DND-41 (cell line): ENCODE data around the gene ACVRL1.

Experiments
- ATAC-seq: fragments of 200-7000 bp; cut with Tn5 transposase; 3 replicates; pipeline ENCODE4 v1.9.1; 2021; ENCODE audit warnings: low read depth; ENCODE audit not compliant: insufficient read depth
- DNase-seq: peaks from one replicate; pipeline ENCODE4 v3.0.0-alpha.2; 2020
- H2AFZ ChIP-seq: 2 replicates; pipeline ENCODE4 v1.6.0; 2012; ENCODE audit warnings: low read depth, low read length
- H3K27ac ChIP-seq: 2 replicates; pipeline ENCODE4 v1.5.1; 2012; ENCODE audit warnings: low read length, inconsistent platforms
- H3K27me3 ChIP-seq: fragments of 200-600 bp; sonication (generic); 2 replicates; pipeline ENCODE4 v1.6.0; 2012; ENCODE audit warnings: low read length, mild to moderate bottlenecking, inconsistent platforms; ENCODE audit not compliant: insufficient read depth, poor library complexity
- H3K36me3 ChIP-seq: 2 replicates; pipeline ENCODE4 v1.5.1; 2012; ENCODE audit warnings: low read length, inconsistent platforms; ENCODE audit not compliant: insufficient read depth
- H3K4me1 ChIP-seq: 2 replicates; pipeline ENCODE4 v1.5.1; 2012; ENCODE audit warnings: mild to moderate bottlenecking, low read length; ENCODE audit not compliant: insufficient read depth
- H3K4me2 ChIP-seq: 2 replicates; pipeline ENCODE4 v1.6.0; 2012; ENCODE audit warnings: mild to moderate bottlenecking, moderate library complexity, low read length, inconsistent platforms; ENCODE audit not compliant: insufficient read depth
- H3K4me3 ChIP-seq, 2 experiments: fragments of 200-600 bp in 1 of 2; shearing (Covaris generic) in 1 of 2; 2 replicates each; pipeline ENCODE4 v1.5.1; 2012 to 2016; ENCODE audit warnings: inconsistent platforms in 2 of 2, low read length in 2 of 2, mild to moderate bottlenecking in 2 of 2, low read depth in 1 of 2, moderate library complexity in 1 of 2
- H3K79me2 ChIP-seq: 2 replicates; pipeline ENCODE4 v1.6.0; 2012; ENCODE audit warnings: low read length, inconsistent platforms; ENCODE audit not compliant: insufficient read depth
- H3K9ac ChIP-seq: 2 replicates; pipeline ENCODE4 v1.6.0; 2012; ENCODE audit warnings: low read depth, mild to moderate bottlenecking, inconsistent platforms, low read length, moderate library complexity
- H3K9me3 ChIP-seq: 2 replicates; pipeline ENCODE4 v1.5.1; 2012; ENCODE audit warnings: low read length, moderate library complexity, mild to moderate bottlenecking, inconsistent platforms; ENCODE audit not compliant: insufficient read depth, severe bottlenecking
- H4K20me1 ChIP-seq: 2 replicates; pipeline ENCODE4 v1.6.0; 2012; ENCODE audit warnings: low read length; ENCODE audit not compliant: insufficient read depth
- EZH2 ChIP-seq: IDR thresholded peaks from 3 replicates; pipeline ENCODE4 v1.6.1; 2012; ENCODE audit warnings: borderline replicate concordance, low read depth, mild to moderate bottlenecking, moderate library complexity, low read length, inconsistent platforms; ENCODE audit not compliant: severe bottlenecking
- TF ChIP-seq, protein P1 (sequence below): IDR thresholded peaks from 2 replicates; pipeline ENCODE4 v1.5.1; 2012; ENCODE audit warnings: borderline replicate concordance, low read length, moderate library complexity, mild to moderate bottlenecking; ENCODE audit not compliant: poor library complexity, severe bottlenecking; ENCODE audit errors: extremely low read depth

The ACVRL1 gene

GRCh38 chr12:51941604-51942003 lies 34.3 kb downstream of the ACVRL1 start:
- H3K27me3 ChIP-seq: peaks cover 13% of the 10 kb centered on the region
- no peak overlapping the region for H3K27ac ChIP-seq
- no peaks in the 10 kb centered on the region for H3K36me3 ChIP-seq
- DNase-seq: no peak
- ATAC-seq: no peak
- H3K9ac ChIP-seq: no peak overlapping the region
- no peak overlapping the region for H3K4me2 ChIP-seq
- no peak for TF ChIP-seq EZH2
- TF ChIP-seq, protein P1, sequence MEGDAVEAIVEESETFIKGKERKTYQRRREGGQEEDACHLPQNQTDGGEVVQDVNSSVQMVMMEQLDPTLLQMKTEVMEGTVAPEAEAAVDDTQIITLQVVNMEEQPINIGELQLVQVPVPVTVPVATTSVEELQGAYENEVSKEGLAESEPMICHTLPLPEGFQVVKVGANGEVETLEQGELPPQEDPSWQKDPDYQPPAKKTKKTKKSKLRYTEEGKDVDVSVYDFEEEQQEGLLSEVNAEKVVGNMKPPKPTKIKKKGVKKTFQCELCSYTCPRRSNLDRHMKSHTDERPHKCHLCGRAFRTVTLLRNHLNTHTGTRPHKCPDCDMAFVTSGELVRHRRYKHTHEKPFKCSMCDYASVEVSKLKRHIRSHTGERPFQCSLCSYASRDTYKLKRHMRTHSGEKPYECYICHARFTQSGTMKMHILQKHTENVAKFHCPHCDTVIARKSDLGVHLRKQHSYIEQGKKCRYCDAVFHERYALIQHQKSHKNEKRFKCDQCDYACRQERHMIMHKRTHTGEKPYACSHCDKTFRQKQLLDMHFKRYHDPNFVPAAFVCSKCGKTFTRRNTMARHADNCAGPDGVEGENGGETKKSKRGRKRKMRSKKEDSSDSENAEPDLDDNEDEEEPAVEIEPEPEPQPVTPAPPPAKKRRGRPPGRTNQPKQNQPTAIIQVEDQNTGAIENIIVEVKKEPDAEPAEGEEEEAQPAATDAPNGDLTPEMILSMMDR: no peak
- H3K4me1 ChIP-seq: no peaks in the 10 kb centered on the region
- no peak overlapping the region for H2AFZ ChIP-seq
- no peak overlapping the region for H3K4me3 ChIP-seq
- peaks cover 14% of the 10 kb centered on the region for H3K9me3 ChIP-seq
- H4K20me1 ChIP-seq: no peaks in the 10 kb centered on the region; the same call in 1 of the 2 replicates
- H3K79me2 ChIP-seq: no peaks in the 10 kb centered on the region

DNA sequence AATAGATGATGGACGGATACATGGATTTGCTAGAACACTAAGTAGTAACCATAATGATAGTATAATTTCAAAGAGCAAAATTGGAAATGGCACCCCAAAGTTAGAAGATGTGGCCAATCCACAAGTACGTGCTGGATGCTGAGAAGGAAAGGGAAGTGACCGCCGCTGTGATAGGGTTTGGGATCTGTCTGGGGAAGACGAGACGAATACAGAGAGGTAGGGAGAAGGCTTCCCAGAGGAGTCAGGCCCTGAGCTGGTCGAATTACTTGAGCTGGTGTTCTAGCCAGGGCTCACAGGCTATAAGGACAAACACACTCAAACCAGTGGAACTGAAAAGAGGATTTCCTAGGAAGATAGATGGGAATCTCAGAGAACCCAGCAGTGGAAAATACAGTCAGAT lies 34.8 kb downstream of the ACVRL1 start:
- no peak for ATAC-seq
- DNase-seq: no peak
- no peaks in the 10 kb centered on the region for H3K36me3 ChIP-seq

GRCh38 chr12:51942501-51943000 lies 35.2 kb downstream of the ACVRL1 start:
- Histone ChIP-seq H3K79me2 (no peaks in the 10 kb centered on the region), H3K4me3 (no peak overlapping the region), H3K9ac (no peak overlapping the region), H3K36me3 (no peaks in the 10 kb centered on the region), H4K20me1 (no peaks in the 10 kb centered on the region; the same call in 1 of the 2 replicates), H3K4me2 (no peak overlapping the region), H2AFZ (no peak overlapping the region), H3K27me3 (peaks cover 13% of the 10 kb centered on the region), H3K9me3 (peaks cover 14% of the 10 kb centered on the region), H3K4me1 (no peaks in the 10 kb centered on the region), H3K27ac (no peak overlapping the region)
- DNase-seq (no peak), ATAC-seq (no peak)
- TF ChIP-seq, protein P1: no peak
- TF ChIP-seq EZH2: no peak

More for the DNA sequence above, 34.8 kb downstream of the ACVRL1 start:
- Histone ChIP-seq H3K9me3 (peaks cover 14% of the 10 kb centered on the region), H3K4me1 (no peaks in the 10 kb centered on the region), H4K20me1 (no peaks in the 10 kb centered on the region; the same call in 1 of the 2 replicates), H3K27me3 (peaks cover 13% of the 10 kb centered on the region), H3K4me2 (no peak overlapping the region), H3K9ac (no peak overlapping the region), H2AFZ (no peak overlapping the region), H3K27ac (no peak overlapping the region), H3K4me3 (no peak overlapping the region), H3K79me2 (no peaks in the 10 kb centered on the region)
- TF ChIP-seq, protein P1: no peak
- no peak for TF ChIP-seq EZH2
